ENCODE results near the gene ALX4.

ALX4 gene

GRCh38 chr11:44271286-44271685 is 38.7 kb downstream of the ALX4 start:
- in situ Hi-C loops (cut with MboI; ENCODE audit: low sequenced_read_pairs), result no loop called here

GRCh38 chr11:44270403-44271273 is 39.3 kb downstream of the ALX4 start:
- in situ Hi-C loops (cut with MboI; ENCODE audit: low sequenced_read_pairs), result no loop called here

- in situ Hi-C loops (cut with MboI; ENCODE audit: low sequenced_read_pairs), result no loop called here
These were observed 40.3 kb downstream of the ALX4 start for GRCh38 chr11:44269369-44270351.

GRCh38 chr11:44268614-44269080 is 41.3 kb downstream of the ALX4 start:
- in situ Hi-C loops (cut with MboI; ENCODE audit: low sequenced_read_pairs), result no loop called here

GRCh38 chr11:44267750-44268613 is 42.0 kb downstream of the ALX4 start:
- in situ Hi-C loops (cut with MboI; ENCODE audit: low sequenced_read_pairs), result no loop called here

GRCh38 chr11:44267006-44267749 is 42.8 kb downstream of the ALX4 start:
- in situ Hi-C loops (cut with MboI; ENCODE audit: low sequenced_read_pairs), result no loop called here

- in situ Hi-C loops (cut with MboI; ENCODE audit: low sequenced_read_pairs), result no loop called here
These were observed 43.7 kb downstream of the ALX4 start for GRCh38 chr11:44266056-44266780.

GRCh38 chr11:44264761-44265160 is 45.2 kb downstream of the ALX4 start:
- in situ Hi-C loops (cut with MboI; ENCODE audit: low sequenced_read_pairs), result no loop called here

GRCh38 chr11:44264438-44264749 is 45.5 kb downstream of the ALX4 start:
- in situ Hi-C loops (cut with MboI; ENCODE audit: low sequenced_read_pairs), result no loop called here

GRCh38 chr11:44263738-44264437 is 46.1 kb downstream of the ALX4 start:
- in situ Hi-C loops (cut with MboI; ENCODE audit: low sequenced_read_pairs), result no loop called here

GRCh38 chr11:44261800-44262591 is 47.9 kb downstream of the ALX4 start:
- in situ Hi-C loops (cut with MboI; ENCODE audit: low sequenced_read_pairs), result no loop called here

- in situ Hi-C loops (cut with MboI; ENCODE audit: low sequenced_read_pairs), result no loop called here
These were observed 49.9 kb downstream of the ALX4 start for GRCh38 chr11:44260081-44260480.

GRCh38 chr11:44258839-44259420 is 51.0 kb downstream of the ALX4 start:
- in situ Hi-C loops (cut with MboI; ENCODE audit: low sequenced_read_pairs), result no loop called here

- in situ Hi-C loops (cut with MboI; ENCODE audit: low sequenced_read_pairs), result no loop called here
These were observed 51.8 kb downstream of the ALX4 start for GRCh38 chr11:44258190-44258489.

GRCh38 chr11:44257338-44258189 is 52.4 kb downstream of the ALX4 start:
- in situ Hi-C loops (cut with MboI; ENCODE audit: low sequenced_read_pairs), result no loop called here

GRCh38 chr11:44256673-44257291 is 53.2 kb downstream of the ALX4 start:
- in situ Hi-C loops (cut with MboI; ENCODE audit: low sequenced_read_pairs), result no loop called here
